Smooth muscle cell (in vitro differentiated cells): ENCODE measurements around the gene NOTUM. TPM values are rescaled to one million over a fixed set of nuclear protein-coding genes. Genes with fewer than 3 reads are reported as not detected.
"Not testable (repeated sequence)": the region's sequence is repeated elsewhere in the genome, so short reads cannot be mapped to it uniquely, and the experiment has no call there.

ENCODE experiments used
- DNase-seq: peaks from one replicate; lab custom pipeline; 2025; ENCODE audit not compliant: unreplicated experiment; lab: John Stamatoyannopoulos, UW
- H2AFZ ChIP-seq: fragments of 200-600 bp; sonication (generic); 2 replicates; pipeline ENCODE4 v1.6.0; 2016; ENCODE audit warnings: antibody characterized with exemption, low read depth, mild to moderate bottlenecking
- H3F3A ChIP-seq: fragments of 200-600 bp; sonication (generic); 2 replicates; pipeline ENCODE4 v1.6.0; 2017; ENCODE audit warnings: antibody characterized with exemption, low read depth
- H3K27ac ChIP-seq: fragments of 200-600 bp; sonication (generic); 2 replicates; pipeline ENCODE4 v1.5.1; 2016; ENCODE audit warnings: low read depth, mild to moderate bottlenecking
- H3K27me3 ChIP-seq: fragments of 200-600 bp; sonication (generic); 2 replicates; pipeline ENCODE4 v1.6.1; 2016; ENCODE audit warnings: low read depth, mild to moderate bottlenecking
- H3K36me3 ChIP-seq: fragments of 200-600 bp; sonication (generic); 2 replicates; pipeline ENCODE4 v1.5.1; 2016; ENCODE audit warnings: low read depth
- H3K4me1 ChIP-seq: fragments of 200-600 bp; sonication (generic); 2 replicates; pipeline ENCODE4 v1.5.1; 2016; ENCODE audit warnings: low read depth
- H3K4me2 ChIP-seq: fragments of 200-600 bp; sonication (generic); 2 replicates; pipeline ENCODE4 v1.6.0; 2016; ENCODE audit warnings: mild to moderate bottlenecking
- H3K4me3 ChIP-seq: fragments of 200-600 bp; sonication (generic); 2 replicates; pipeline ENCODE4 v1.5.1; 2016; ENCODE audit warnings: mild to moderate bottlenecking
- H3K79me2 ChIP-seq: fragments of 200-600 bp; sonication (generic); 2 replicates; pipeline ENCODE4 v1.6.0; 2016; ENCODE audit warnings: low read depth, mild to moderate bottlenecking
- H3K9ac ChIP-seq: fragments of 200-600 bp; sonication (generic); 2 replicates; pipeline ENCODE4 v1.6.0; 2016; ENCODE audit warnings: low read depth
- H3K9me3 ChIP-seq: fragments of 200-600 bp; sonication (generic); replicated peaks from 2 replicates; pipeline ENCODE4 v1.5.1; 2016; ENCODE audit warnings: low read depth
- H4K20me1 ChIP-seq: fragments of 200-600 bp; sonication (generic); 2 replicates; pipeline ENCODE4 v1.6.0; 2016; ENCODE audit warnings: low read depth
- WGBS: methylation state at CpG from one replicate; pipeline ENCODE4 v1.1.7; 2016; ENCODE audit warnings: low lambda C conversion rate; 5-methylcytosine and 5-hydroxymethylcytosine counted together
- polyA plus RNA-seq: library from polyadenylated mRNA; unstranded; fragments of >200 nt; fragmentation: Nextera tagmentation; extraction: Ambion mirVana; gene quantifications from 2 replicates; pipeline ENCODE4 v1.2.1, GENCODE V29; 2016
- total RNA-seq: library from RNA; depleted of rRNA; stranded (reverse); fragments of >200 nt; gene quantifications from 2 replicates; pipeline ENCODE4 v1.2.3, GENCODE V29; 2014
- TF ChIP-seq, protein P1 (sequence below): fragments of 200-600 bp; sonication (generic); IDR thresholded peaks from 2 replicates; pipeline ENCODE4 v1.5.1; 2017; ENCODE audit warnings: borderline replicate concordance, mild to moderate bottlenecking, antibody characterized with exemption; ENCODE audit not compliant: insufficient read depth, poor library complexity, severe bottlenecking

The NOTUM gene
- total and polyA plus RNA-seq, 2 experiments from 2014 or later: 0.90 to 2.9 TPM

DNA sequence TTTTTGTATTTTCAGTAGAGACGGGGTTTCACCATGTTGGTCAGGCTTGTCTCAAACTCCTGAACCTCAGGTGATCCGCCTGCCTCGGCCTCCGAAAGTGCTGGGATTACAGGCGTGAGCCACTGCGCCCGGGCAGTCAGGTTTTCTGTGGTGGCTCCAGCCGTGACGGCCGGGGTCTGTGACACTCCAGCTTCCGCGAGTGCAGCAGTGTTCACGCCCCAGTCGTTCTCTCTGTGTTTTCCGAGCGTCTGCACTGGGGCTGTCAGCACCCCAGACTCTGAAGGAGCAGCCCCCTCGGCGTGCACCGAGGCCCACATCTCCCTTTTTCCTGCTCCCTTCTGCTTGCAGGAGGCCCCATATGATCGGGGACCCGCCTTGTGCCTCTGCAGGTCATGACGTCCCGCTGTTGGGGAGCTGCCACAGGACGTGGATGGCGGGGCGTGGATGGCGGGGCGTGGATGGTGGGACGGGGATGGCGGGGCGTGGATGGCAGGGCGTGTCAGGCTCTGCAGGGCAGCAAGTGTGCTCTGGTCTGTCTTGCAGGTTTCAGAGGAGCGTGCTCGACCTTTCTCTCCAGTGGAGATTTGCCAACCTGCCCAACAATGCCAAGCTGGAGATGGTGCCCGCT lies 22.1 kb upstream of the NOTUM start:
- DNase-seq: no peak
- TF ChIP-seq, protein P1, sequence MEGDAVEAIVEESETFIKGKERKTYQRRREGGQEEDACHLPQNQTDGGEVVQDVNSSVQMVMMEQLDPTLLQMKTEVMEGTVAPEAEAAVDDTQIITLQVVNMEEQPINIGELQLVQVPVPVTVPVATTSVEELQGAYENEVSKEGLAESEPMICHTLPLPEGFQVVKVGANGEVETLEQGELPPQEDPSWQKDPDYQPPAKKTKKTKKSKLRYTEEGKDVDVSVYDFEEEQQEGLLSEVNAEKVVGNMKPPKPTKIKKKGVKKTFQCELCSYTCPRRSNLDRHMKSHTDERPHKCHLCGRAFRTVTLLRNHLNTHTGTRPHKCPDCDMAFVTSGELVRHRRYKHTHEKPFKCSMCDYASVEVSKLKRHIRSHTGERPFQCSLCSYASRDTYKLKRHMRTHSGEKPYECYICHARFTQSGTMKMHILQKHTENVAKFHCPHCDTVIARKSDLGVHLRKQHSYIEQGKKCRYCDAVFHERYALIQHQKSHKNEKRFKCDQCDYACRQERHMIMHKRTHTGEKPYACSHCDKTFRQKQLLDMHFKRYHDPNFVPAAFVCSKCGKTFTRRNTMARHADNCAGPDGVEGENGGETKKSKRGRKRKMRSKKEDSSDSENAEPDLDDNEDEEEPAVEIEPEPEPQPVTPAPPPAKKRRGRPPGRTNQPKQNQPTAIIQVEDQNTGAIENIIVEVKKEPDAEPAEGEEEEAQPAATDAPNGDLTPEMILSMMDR: no peak
- H3K27me3 ChIP-seq: no peaks in the 10 kb centered on the region
- no peak overlapping the region for H3K9ac ChIP-seq
- H4K20me1 ChIP-seq: peaks cover 18% of the 10 kb centered on the region
- H3F3A ChIP-seq: no peaks in the 10 kb centered on the region
- peaks cover 4% of the 10 kb centered on the region for H3K79me2 ChIP-seq
- H3K9me3 ChIP-seq: no peaks in the 10 kb centered on the region
- H3K4me2 ChIP-seq: no peak overlapping the region
- no peaks in the 10 kb centered on the region for H3K36me3 ChIP-seq
- H3K27ac ChIP-seq: no peak overlapping the region
- H3K4me1 ChIP-seq: peaks cover 3% of the 10 kb centered on the region
- WGBS: 96% methylated on average over 33 of the region's 35 CpGs
- H3K4me3 ChIP-seq: no peak overlapping the region
- H2AFZ ChIP-seq: no peak overlapping the region

DNA sequence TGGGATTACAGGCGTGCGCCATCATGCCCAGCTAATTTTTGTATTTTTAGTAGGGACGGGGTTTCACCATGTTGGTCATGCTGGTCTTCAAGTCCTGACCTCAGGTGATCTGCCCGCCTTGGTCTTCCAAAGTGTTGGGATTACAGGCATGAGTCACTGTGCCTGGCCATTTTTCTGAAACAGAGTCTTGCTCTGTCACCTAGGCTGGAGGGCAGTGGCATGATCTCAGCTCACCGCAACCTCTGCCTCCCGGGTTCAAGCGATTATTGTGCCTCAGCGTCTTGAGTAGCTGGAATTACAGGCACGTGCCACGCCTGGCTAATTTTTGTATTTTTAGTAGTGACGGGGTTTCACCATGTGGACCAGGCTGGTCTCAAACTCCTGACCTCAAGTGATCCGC lies 20.5 kb upstream of the NOTUM start:
- not testable (repeated sequence) for DNase-seq, H3K9me3 ChIP-seq, H3F3A ChIP-seq, H3K4me1 ChIP-seq, H3K36me3 ChIP-seq, H3K9ac ChIP-seq, H3K4me2 ChIP-seq, H2AFZ ChIP-seq, H3K4me3 ChIP-seq, H3K79me2 ChIP-seq, H3K27ac ChIP-seq, H3K27me3 ChIP-seq
- 88% methylated on average over 12 of the region's 12 CpGs for WGBS
- H4K20me1 ChIP-seq: peaks cover 13% of the 10 kb centered on the region

DNA sequence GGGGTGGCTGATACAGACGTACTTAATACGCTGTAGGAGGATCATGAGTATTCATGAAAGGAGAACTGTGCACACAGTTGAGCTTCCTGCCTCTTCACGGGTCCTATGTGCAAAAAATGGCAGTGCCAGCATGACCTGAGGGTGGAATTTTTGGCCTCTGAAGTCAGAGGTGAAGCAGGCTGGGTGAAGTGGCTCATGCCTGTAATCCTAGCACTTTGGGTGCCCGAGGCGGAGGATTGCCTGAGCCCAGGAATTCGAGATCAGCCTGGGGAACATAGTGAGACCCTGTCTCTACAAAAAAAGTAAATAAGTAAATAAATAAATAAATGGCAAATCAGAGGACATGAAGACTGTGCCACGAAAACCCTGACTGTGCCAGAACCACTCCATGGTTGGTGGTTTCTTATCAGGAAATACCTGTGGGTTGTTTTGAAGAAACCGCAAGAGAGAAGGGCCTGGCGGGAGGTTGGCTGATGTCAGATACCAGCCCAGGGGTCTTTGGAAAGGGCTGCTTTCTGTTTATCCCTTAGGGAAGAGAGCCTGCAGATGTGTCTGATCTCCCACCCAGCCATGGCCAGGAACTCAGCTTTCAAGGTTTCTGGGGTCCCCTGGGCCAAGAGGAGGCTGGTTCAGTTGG lies 19.8 kb upstream of the NOTUM start:
- Histone ChIP-seq H3K27me3 (no peaks in the 10 kb centered on the region), H3K4me2 (no peak overlapping the region), H3K27ac (no peak overlapping the region), H3K9me3 (no peaks in the 10 kb centered on the region), H3F3A (no peaks in the 10 kb centered on the region), H3K9ac (no peak overlapping the region), H3K4me1 (peaks cover 7% of the 10 kb centered on the region), H2AFZ (no peak overlapping the region), H4K20me1 (peaks cover 13% of the 10 kb centered on the region), H3K79me2 (peaks cover 8% of the 10 kb centered on the region), H3K36me3 (no peaks in the 10 kb centered on the region), H3K4me3 (no peak overlapping the region)
- TF ChIP-seq, protein P1: no peak
- WGBS: 82% methylated on average over 9 of the region's 9 CpGs
- no peak for DNase-seq

DNA sequence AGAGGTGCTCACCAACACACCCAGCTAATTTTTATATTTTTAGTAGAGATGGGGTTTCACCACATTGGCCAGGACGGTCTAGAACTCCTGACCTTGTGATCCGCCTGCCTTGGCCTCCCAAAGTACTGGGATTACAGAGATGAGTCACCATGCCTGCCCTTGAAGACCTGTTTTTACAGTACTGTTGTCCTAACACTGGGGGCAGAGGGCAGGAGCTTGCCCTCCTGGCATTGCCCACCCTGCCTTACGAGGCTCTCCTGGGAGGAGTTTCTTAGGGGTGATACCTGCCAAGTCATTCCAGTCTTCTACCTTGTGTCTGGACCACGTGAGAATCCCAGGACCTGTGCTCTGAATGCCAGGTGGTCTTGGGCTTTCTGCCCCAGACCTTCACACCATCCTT lies 19.1 kb upstream of the NOTUM start:
- TF ChIP-seq, protein P1: no peak
- no peak overlapping the region for H3K4me2 ChIP-seq
- peaks cover 7% of the 10 kb centered on the region for H3K4me1 ChIP-seq
- no peaks in the 10 kb centered on the region for H3K9me3 ChIP-seq
- peaks cover 13% of the 10 kb centered on the region for H4K20me1 ChIP-seq
- no peak for DNase-seq
- H3K27me3 ChIP-seq: no peaks in the 10 kb centered on the region
- 99% methylated on average over 4 of the region's 4 CpGs for WGBS
- H3K4me3 ChIP-seq: no peak overlapping the region
- H3K9ac ChIP-seq: no peak overlapping the region
- H3K79me2 ChIP-seq: peaks cover 8% of the 10 kb centered on the region
- no peak overlapping the region for H2AFZ ChIP-seq
- no peaks in the 10 kb centered on the region for H3F3A ChIP-seq
- H3K27ac ChIP-seq: no peak overlapping the region
- H3K36me3 ChIP-seq: no peaks in the 10 kb centered on the region
